Activated T-helper 1 cell treated with Interleukin-2 at 50 U/mL for 16 hours (primary cell): ENCODE data around the gene MTCH2.
"Not testable (repeated sequence)": the region's sequence is repeated elsewhere in the genome, so short reads cannot be mapped to it uniquely, and the experiment has no call there.

Experiments used
- DNase-seq: peaks from one replicate; pipeline ENCODE4 v3.0.0-alpha.2; 2020; ENCODE audit warnings: low read depth

The MTCH2 gene

DNA sequence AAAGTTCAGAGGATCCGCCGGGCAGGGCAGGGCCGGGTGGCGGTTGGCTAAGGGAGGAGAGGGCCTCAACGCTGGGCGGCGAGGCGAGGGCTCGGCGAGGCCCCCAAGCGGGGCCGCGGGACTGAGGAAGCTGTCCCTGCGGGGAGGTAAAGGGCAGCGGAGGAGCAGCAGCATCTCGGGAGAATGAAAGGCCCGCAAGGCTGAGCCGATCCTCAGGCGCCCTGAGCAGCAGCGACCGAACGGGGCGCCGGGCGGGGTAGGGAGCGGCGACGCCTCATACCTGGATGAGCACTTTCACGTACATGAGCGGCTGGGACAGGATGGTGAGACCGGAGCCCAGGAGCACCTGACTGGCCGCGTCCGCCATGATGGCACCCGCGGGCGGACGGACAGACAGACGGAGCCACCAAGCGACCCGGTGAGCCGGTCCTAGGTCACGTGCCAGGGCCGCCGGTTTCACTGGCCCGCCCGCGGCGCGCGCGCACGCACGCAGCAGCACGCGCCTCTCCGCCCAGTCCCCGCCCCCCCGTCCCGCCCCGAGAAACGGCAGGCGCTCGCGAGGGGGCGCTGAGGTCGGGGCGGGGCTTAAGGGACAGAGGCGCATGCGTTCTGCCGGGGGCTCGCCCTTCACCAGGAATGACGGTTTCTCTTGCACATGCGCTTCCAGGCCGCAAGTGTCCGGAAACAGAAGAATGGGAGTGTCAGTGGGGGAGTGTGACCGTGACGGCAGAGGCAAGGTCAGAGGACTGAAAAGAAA, at the start of gene MTCH2:
Gene MTCH2, minus strand, starts transcription at position 461 of the 757 bp plus-strand sequence. Its CDS starts 94 bp downstream, at position 367.
- DNase-seq = peak; percentile 95

GRCh38 chr11:47691979-47692378, 49.6 kb upstream of the MTCH2 start:
- DNase-seq = no peak

DNA sequence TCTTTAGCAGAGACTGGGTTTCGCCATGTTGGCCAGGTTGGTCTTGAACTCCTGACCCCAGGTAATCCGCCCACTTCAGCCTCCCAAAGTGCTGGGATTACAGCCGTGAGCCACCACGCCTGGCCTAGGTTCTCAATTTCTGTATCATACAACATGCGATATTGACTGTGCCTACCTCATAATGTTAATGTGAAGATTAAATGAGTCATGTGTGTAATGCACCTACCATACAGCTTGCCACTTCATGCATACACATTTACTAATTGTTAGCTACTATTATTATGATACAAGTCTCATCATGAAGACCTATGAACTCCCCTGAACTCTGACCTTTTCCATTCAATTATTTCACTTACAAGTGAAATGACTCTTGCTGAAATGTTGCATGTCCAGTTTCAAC, 47.1 kb upstream of the MTCH2 start:
- DNase-seq = no peak

GRCh38 chr11:47688991-47689390, 46.6 kb upstream of the MTCH2 start:
- DNase-seq = no peak

GRCh38 chr11:47688111-47688510, 45.8 kb upstream of the MTCH2 start:
- no peak for DNase-seq

- DNase-seq = not testable (repeated sequence)
Observed at GRCh38 chr11:47686704-47687103, 44.3 kb upstream of the MTCH2 start.

GRCh38 chr11:47686151-47686550, 43.8 kb upstream of the MTCH2 start:
- DNase-seq = no peak

- no peak for DNase-seq
Observed at GRCh38 chr11:47675851-47676250, 33.5 kb upstream of the MTCH2 start.

DNA sequence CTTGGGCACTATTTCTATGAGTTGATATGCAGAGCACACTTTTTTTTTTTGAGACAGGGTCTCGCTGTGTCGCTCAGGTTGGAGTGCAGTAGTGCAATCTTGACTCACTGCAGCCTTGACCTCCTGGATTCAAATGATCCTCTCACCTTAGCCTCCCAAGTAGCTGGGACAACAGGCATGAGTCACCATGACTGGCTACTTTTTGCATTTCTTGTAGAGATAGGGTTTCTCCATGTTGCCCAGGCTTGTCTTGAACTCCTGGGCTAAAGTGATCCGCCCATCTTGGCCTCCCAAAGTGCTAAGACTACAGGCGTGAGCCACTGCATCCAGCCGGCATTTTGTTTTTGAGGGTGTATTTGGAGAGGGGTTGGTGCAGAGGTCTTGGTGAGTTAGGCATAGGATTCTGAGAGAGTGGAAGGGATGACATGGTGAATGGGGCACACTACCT, 29.9 kb upstream of the MTCH2 start:
- no peak for DNase-seq

GRCh38 chr11:47669856-47670255, 27.5 kb upstream of the MTCH2 start:
- no peak for DNase-seq

DNA sequence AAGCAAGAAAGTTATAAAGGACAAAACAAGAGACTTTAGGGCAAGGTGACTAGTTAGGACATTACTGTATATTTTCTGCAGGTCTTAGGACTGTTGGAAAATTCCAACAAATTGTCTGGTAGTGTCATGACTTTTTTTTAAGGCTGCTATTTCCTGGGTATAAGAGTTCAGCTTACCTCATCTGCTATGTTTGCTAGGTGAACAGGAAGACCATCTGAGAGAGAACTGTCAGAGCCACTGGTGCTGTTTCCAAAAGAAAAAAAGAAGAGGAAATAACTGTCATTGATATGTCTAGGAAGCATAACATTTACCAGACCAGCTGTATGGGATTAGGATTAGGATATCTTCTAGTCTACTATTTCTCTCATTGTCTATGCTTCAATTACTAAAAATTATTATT, 26.3 kb upstream of the MTCH2 start:
- DNase-seq = no peak

- DNase-seq = no peak
Observed at GRCh38 chr11:47667555-47667954, 25.2 kb upstream of the MTCH2 start.

DNA sequence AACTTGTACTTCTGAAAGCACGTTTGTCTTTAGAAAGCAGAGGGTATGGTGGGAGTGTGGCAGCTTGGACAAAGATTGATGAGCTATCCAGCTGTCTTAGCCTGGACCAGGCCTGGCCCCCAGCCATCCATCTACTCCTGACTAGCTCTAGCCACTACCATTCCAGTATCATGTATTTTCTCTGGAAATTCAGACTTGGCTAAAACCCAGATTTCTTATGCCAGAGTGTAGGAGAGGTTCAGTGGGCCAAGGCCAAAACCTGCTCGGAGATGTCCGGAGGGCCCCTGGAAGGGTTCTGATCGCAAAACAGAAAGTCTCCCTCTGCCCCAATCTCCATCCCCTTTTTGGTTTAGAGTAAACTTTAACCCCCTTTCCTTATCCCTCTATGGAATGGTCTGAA, 24.8 kb upstream of the MTCH2 start:
- no peak for DNase-seq

GRCh38 chr11:47664936-47665335, 22.6 kb upstream of the MTCH2 start:
- not testable (repeated sequence) for DNase-seq

DNA sequence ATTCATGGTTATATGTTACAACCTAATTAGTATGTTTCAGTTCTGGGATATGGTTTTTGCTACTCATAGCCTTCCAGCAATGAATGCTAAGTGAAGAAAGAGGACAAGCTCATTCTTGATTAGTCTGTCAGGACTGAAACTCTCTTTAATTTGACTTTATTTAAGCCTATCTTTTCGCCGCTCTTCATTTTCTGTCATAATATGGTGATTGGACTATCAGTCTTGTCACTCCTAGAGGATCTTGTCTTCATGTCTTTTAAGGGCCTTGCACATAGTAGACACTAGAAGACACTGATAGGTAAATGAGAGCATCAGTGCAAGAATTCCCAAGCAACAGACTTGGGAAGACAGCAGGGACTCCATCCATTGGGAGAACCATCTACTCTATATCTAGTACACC, 18.9 kb upstream of the MTCH2 start:
- no peak for DNase-seq

- DNase-seq = no peak
Observed at GRCh38 chr11:47659276-47659675, 16.9 kb upstream of the MTCH2 start.

DNA sequence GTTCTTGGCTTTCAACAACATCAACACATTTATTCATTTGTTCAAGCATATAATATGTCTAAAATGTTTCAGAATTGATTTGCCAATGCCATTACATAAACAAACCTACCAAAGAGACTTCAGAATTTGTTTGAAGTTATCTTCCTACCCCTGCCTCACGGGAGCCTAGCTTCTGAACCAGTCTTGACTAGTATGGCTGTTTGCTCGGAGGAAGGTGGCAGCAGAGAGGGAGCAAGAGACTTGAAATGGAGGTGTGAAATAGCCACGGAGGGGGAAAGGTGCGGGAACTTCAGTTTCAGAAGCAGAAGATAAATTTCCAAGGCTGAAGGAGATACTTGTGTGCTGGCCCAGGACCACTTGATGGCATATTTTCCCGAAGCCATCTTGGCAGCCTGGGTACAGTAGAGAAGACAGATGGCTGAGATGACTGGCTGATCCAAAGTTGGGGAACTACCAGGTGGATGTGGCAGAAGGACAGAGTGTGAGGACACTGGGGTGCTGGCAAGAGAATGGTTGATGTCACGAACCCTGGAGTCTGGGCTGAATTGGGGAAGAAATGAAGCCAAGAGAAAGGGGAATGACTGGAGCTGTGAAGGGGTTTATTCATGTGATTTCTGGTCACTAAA, 14.0 kb upstream of the MTCH2 start:
- no peak for DNase-seq

GRCh38 chr11:47651818-47652469, 9.6 kb upstream of the MTCH2 start:
- DNase-seq = no peak

DNA sequence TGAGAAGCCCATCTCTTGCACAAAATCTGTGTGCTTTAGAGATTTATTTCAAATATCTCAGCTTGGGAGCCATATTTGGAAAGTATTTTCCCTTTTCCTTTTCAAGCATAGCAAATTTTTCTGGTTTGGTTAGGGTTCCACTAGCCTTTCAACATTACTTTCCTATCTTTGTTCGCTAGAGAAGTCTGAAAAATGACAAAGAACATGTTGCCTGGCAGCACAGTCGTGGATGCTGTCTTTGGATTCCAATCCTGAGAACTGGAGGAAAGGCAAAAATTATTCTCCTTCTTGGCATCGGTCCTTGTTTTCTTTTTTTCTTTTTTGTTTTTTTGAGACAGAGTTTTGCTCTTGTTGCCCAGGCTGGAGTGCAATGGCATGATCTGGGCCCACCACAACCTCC, 6.9 kb upstream of the MTCH2 start:
- DNase-seq = no peak

GRCh38 chr11:47646019-47646418, 3.7 kb upstream of the MTCH2 start:
- no peak for DNase-seq

DNA sequence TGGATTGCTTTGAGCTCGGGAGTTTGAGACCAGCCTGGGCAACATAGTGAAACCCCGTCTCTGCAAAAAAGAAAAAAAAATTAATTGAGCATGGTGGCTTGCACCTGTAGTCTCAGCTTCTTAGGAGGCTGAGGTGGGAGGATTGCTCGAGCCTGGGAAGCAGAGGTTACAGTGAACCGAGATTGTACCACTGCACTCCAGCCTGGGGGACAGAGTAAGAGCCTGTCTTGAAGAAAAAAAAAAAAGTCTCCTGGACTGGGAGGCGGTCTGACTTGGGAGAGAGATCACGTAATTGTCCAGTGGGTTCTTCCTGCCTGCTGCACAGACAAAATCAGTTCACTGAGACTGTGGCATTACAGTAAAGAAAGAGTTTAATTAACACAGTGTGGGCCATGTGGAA, 3.1 kb upstream of the MTCH2 start:
- DNase-seq = no peak

GRCh38 chr11:47641600-47642098, 710 bp downstream of the MTCH2 start:
- no peak for DNase-seq

GRCh38 chr11:47640506-47640905, 1.9 kb downstream of the MTCH2 start:
- DNase-seq = not testable (repeated sequence)
